ENCODE measurements around the gene SLC34A3.
A peak's percentile ranks its signal among the peaks of the same experiment; 100 is the strongest.

SLC34A3 gene

DNA sequence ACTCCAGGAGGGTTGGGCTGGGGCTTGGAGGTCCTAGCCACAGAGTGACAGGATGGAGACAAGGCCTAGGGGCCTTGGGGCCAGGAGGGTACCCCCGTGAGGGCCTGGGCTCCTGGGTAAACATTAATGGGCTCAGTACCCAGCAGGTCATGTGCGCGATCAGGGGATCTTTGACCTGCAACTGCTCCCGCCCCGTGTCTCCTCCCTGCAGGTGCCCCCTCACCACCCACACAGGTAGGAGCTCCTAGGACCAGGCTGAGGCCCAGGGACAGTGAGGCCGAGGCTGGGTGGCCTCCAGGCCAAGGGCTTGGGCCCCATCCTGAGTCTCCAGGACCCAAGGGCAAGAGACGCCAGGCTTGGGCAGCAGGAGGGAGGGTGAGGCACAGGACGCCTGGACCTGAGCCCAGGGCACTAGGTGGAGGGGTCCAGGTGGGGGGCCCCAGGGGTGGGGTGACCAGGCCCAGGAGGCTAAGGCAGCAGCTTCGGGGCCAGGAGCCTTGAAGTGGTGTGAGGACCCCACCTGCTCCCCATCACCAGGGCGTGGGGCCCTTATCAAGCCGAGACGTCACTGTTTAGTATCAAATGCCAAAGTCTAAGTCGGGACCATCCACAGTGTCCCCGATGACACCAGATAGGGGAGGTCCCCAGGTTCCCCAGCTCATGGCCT, at the start of gene SLC34A3:
SLC34A3 (plus strand) TSS at position 197 of the 667 bp plus-strand sequence. CDS start 802 bp downstream, outside the sequence.
- DNase-seq (ENCODE audit: extremely low spot score, insufficient read length, low read depth) (no peak), FAIRE-seq (no peak)

DNA sequence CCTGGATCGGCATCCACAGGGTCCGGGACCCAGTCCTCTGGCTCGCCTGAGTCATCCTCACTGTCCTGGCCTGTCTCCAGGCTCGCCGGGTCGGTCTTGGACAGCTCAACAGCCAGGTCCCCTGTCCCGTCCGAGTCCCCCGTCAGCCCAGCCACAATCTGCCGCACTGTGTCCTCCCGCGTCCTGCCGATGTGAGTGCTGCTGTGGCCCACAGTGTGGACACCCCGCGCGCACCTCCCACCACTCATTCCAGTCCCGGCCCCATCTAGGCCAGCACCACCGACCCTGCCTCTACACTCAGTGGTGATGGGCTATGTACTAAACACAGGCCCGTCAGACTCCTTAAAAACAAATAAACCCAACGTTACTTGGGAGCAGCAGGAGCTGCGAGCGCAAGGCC, 49.0 kb upstream of the SLC34A3 start:
- DNase-seq (ENCODE audit: extremely low spot score, insufficient read length, low read depth) (no peak), FAIRE-seq (no peak)

DNA sequence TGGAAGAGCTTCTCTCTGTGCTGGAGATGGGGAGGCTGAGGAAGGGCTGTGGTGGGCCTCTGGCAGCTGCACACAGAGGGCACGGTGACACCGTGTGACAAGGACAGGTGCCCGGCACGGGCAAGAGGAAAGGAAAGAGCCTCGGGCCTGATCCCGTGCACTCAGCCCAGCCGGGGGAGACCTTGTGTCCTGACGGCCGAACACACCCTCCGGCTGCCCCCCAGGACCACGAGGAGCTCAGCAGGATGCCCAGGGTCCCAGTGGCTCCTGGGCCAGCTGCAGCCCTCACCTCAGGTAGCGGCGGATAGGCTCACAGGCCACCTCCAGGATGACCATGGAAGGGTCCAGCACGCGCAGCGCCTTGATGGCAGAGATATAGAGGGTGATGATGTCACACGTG, 47.9 kb upstream of the SLC34A3 start:
- FAIRE-seq (no peak), DNase-seq (ENCODE audit: extremely low spot score, insufficient read length, low read depth) (no peak)

DNA sequence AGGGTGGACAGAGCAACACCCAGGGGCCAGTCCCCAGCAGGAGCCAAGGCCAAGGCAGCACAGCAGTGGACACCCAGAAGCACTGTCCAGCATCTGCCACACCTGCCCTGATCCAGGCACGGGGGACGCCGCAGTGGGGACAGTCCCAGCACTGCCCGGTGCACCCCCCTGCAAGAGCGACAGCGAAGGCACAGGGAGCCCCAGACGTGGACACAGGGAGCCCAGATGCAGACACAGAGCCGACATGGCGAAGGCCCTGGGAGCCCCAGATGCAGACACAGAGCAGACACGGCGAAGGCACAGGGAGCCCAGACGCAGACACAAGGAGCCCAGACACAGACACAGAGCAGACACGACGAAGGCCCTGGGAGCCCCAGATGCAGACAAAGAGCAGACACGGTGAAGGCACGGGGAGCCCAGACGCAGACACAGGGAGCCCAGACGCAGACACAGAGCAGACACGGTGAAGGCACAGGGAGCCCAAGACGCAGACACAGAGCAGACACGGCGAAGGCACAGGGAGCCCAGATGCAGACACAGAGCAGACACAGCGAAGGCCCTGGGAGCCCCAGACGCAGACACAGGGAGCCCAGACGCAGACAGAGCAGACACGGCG, 46.6 kb upstream of the SLC34A3 start:
- no peak for FAIRE-seq
- no peak for DNase-seq (ENCODE audit: extremely low spot score, insufficient read length, low read depth)

DNA sequence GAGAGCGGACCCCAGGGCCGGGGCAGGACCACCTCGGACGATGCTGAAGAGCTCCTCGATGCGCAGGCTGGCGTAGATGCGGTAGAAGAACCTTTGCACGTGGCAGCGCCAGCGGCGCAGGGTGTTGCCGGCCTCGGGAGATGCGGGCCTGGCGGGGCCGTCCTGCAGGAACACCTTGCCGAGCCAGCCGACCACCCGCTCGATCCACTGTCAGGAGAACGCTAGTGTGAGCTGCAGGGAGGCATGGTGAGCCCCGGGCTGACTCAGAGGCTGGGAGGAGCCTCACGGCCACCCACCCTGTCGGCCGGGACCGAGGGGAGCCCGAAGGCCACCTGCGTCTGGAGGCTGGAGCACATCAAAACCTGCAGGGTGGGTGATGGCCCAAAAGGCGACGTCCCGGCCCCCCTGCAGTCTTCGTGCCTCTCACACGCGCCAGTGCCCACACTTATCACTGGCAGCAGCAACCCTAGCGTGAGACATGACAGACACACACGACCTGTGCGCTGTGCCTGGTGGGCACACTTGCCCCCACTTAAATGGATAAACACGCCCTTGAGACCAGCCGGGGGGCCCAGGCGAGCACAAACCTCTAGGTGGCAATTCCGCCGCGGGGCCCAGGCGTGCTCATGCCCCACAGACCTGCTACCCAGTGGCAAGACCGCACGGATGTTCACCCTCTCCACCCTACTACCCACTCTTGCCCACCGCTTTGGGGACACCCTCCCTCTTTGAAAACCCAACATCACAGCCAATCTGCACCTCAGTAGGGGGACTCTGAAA, 45.6 kb upstream of the SLC34A3 start:
- FAIRE-seq (no peak), DNase-seq (ENCODE audit: extremely low spot score, insufficient read length, low read depth) (no peak)

DNA sequence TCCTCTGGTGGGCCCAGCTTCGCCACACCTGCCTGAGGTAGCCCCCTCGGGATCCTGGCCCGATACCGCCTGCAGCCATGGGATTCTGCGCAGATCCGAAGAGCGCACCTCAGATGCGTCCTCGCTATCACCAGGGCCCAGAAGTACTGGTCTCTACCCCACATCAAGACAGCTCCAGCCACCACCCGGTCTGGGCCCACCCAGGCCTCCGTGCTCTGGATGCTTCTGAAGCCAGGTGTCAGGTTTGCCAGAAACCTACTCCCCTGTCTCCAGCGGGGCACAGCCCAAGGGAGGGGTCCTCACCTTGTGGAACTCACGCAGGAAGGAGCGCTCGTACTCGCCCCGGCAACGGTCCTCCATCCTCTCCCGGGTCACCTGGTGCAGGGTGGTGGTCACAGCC, 44.8 kb upstream of the SLC34A3 start:
- DNase-seq (ENCODE audit: extremely low spot score, insufficient read length, low read depth) (no peak), FAIRE-seq (no peak)

DNA sequence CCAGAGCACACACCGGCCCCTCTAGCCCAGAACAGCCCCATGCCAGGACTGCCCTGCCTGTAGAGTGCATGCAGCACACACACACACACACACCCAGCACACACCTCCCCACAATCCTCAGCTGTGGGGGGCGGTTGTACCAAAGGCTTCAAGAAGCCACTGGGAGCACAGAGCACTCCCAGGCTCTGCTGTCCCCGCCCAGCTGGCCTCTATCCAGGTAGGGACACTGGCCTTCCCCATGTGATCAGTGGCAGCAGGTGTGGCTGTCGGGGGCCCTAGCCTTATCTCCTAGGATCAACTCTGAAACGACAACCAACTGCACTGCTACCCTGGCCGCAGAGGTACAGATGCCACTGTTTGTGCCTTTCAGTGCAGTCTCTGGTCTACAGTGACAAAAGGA, 44.3 kb upstream of the SLC34A3 start:
- no peak for FAIRE-seq
- no peak for DNase-seq (ENCODE audit: extremely low spot score, insufficient read length, low read depth)

DNA sequence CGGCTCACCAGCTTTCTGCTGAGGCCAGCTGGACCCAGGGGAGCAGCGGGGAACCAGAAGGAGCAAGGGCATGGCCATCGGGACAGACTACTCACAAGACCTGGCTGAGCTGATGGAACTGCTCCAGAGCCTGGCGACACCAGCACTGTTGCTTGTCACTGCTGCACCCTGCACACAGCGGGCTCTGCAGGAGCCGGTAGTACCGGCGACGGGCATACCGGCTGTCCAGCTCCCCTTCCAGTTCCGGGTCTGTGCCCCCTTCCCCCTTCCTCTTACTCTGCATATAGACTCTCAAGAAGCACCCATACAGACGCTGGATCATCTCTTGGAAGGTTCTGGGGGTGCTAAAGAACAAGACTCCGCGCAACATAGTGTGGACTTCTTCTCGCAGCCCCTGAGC, 43.3 kb upstream of the SLC34A3 start:
- no peak for FAIRE-seq
- DNase-seq (ENCODE audit: extremely low spot score, insufficient read length, low read depth) = no peak

DNA sequence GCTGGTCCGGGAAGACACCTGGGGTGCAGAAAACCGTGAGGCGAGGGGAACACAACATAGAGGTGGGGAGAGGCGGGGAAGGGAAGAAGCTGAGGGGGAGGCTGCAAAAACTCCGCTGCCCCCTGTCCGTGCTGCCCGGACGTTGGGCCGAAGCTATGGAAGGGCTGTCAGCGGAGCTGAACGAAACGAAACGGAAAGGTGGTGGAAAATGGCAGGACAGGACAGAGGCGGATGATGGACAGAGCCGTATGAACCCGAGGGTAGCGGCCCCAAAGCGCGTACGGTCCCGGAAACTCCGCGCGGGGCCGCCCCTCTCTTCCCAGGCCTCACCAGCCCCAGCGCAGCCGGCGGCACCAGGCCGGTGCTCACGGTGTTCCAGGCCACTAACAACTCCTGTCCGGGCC, 42.6 kb upstream of the SLC34A3 start:
- FAIRE-seq = no peak
- DNase-seq (ENCODE audit: extremely low spot score, insufficient read length, low read depth) = no peak

DNA sequence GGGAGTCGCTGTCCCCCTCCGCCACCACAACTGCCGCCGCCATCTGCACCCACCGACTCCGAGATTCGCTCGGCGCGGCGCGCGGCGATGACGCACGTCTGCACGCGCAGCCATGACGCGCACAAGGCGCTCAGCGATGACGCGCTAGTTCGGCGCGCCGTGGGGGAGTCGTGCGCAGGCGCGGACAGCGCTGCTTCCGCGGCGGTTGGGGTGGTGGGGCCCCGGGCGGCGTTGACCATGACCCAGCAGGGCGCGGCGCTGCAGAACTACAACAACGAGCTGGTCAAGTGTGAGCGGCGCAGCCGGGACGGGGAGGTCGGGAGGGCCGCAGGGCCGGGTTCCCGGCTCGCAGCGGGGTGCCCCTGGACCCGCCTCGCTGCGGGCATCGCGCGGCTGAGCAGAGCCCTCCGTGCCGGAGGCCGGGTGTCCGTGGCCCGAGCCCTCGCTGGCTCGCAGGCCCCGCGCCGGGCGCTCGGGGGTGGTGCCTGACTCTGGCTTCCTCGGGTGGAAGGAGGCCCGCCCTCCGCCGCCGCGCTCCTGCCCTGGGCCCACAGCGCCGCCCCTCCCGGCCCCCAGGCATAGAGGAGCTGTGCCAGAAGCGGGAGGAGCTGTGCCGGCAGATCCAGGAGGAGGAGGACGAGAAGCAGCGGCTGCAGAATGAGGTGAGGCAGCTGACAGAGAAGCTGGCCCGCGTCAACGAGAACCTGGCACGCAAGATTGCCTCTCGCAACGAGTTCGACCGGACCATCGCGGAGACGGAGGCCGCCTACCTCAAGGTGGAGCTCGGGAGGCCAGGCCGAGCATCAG, 42.0 kb upstream of the SLC34A3 start, which contains the start of the genes ANAPC2 and SSNA1:
ANAPC2 (minus strand) TSS at position 71 of the 807 bp plus-strand sequence; CDS start at position 43, 28 bp downstream.
SSNA1 (plus strand) TSS at position 187 of the 807 bp plus-strand sequence; CDS start at position 238, 51 bp downstream.
- FAIRE-seq = peak; percentile 97
- peak; percentile 83 for DNase-seq (ENCODE audit: extremely low spot score, insufficient read length, low read depth)

DNA sequence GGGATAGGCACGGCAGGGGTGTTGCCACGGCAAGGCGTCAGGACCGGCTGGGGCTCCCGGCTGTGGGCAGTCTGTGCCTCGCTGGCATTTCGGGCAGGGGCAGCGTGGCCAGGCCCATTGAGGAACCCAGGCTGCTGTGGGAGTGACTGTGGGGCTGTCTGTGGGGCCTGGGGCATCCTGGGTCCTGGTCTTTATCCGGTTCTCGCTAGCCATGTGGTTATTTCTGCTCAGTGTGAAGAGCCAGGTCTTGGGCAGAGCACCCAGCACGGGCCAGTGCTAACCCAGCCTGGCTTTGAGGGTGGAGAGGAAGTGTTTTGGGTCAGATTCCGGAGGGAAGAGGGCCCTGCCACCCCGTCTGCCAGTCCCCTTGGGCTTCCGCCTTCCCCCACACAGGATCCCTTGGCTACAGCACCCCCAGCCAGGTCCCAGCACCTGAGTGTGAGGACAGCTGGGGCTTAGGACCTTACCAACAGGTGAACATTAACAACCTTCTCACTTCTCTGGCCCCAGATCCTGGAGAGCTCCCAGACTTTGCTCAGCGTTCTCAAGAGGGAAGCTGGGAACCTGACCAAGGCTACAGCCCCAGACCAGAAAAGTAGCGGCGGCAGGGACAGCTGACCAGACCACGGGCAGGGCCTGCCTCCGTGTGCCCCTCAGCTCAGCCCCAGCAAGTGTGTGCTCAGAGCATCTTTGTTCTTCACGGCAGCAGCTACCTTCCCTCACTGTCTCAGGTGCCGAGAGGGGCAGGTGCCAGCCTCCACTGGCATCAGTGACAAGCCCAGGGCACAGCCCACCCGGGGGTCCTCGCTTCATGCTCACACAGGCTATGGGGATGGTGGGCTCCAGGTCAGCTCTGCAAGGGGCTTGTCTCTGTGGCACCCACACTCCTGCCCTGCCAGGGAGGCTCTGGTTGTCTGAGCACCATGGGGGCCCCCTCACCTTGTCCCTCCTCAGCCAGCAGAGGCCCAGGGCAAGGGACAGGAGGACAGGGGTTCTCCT, 41.1 kb upstream of the SLC34A3 start:
- DNase-seq (ENCODE audit: extremely low spot score, insufficient read length, low read depth) (no peak), FAIRE-seq (no peak)

DNA sequence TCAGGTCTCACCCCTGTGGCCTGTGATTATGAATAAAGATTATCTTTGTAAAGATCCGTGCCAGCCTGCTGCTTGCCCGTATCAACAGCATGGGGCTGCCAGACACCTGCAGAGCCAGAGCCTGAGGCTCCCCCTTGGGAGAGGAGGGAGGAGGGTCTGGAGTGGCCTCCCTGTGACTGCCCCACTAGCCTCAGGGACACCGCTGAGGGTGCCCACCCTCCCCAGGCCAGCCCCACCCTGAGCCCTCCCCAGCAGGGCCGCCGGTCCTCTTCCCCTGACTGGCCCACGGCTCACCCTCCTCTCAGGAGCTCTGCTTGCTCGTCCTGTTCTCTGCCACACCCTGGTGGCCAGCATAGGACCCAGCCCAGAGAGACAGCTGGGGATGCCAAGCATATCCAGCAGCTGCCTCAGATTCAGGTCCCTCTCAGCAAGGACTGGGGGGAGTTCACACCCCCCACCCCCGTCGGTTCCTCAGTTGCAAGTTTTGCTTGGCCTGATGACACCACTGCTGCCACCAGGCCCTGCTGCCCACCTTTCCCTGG, 40.3 kb upstream of the SLC34A3 start:
- DNase-seq (ENCODE audit: extremely low spot score, insufficient read length, low read depth) (no peak), FAIRE-seq (no peak)

DNA sequence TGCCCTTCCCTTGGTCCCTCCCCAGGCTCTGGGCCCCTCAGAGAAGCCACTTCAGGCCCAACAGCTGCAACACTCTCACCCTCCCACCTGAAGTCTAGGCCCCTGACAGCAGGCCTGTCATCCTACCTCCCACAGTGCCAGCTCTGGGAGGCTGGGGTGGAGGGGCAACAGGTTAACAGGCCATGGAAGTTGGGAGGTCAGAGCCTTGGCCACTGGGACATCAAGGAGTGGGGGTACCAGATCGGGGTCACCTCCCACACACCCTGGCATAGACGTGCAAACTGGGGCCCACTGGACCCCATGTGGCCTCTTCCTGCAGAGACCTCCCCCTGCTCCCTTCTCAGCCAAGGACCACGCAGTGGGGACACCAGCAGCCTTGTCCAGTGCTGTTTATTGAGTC, 39.5 kb upstream of the SLC34A3 start:
- DNase-seq (ENCODE audit: extremely low spot score, insufficient read length, low read depth) = no peak
- no peak for FAIRE-seq

DNA sequence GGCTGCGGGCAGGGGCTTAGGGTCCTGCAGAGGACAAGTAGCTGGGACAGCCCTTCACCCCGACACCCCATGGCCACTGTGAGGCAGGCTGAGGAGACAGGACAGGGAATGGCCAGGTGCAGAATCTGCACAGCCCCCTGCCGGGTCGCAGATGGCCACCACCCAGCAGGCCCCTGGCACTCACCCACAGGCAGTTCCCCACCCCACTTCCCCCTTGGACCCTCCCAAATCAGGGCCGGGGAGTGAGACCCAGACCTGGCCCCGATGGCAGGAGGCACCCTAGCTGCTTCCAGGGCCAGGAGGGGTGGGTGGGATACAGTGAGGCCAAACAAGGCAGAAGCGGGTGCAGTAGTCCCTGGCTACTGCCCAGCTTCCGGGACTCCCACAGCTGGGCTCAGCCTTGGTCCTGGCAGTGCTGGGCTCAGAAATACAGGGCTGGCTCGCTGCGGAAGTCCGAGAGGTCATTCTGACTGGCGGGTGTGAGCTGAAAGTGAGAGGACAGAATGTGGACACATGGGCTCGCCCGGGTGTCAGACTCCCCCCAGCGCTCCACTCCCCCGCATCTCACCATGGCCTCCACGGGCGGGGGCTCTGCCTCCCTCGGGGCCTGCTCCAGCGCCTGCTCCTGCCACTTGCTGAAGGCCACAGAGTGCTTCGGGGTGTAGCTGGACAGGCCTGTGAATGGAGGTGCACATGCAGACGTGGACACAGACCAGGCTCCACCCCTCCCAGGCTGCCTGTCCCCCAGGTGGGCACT, 38.8 kb upstream of the SLC34A3 start:
- FAIRE-seq = no peak
- no peak for DNase-seq (ENCODE audit: extremely low spot score, insufficient read length, low read depth)

DNA sequence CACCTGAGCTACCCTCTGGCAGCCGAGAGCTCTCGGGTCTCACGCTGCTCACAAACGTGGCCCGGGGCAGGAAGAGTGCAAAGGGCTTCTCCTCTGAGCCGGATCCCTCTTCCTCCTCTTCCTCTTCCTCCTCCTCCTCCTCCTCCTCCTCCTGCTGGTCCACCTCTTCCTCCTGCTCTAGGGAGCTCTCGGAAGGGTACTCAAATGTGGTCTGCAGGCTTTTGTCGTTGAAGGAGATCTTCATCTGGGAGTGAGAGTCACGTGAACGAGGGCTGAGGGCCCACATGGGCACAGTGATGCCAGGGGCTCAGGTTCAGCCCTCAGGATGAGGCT, 38.3 kb upstream of the SLC34A3 start:
- FAIRE-seq (no peak), DNase-seq (ENCODE audit: extremely low spot score, insufficient read length, low read depth) (no peak)

DNA sequence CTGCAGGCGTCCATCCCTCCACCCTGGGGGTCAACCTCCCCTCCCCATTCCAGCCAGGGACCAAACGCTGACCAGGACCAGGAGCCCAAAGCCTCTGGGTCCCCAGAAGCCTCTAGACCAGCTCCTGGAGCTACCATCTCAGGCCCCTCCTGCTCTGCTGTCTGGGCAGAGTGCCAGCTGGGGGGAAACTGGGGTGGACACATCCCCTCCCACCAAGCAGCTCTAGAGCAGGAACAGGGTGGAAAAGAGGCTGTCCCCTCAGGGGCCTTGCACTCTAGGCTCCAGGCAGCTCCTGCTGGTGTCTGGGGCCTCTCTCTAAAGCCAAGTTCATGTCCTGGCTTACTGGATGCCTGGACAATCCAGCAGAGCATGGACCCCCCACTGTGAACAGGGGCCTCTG, 37.8 kb upstream of the SLC34A3 start:
- FAIRE-seq (no peak), DNase-seq (ENCODE audit: extremely low spot score, insufficient read length, low read depth) (no peak)

DNA sequence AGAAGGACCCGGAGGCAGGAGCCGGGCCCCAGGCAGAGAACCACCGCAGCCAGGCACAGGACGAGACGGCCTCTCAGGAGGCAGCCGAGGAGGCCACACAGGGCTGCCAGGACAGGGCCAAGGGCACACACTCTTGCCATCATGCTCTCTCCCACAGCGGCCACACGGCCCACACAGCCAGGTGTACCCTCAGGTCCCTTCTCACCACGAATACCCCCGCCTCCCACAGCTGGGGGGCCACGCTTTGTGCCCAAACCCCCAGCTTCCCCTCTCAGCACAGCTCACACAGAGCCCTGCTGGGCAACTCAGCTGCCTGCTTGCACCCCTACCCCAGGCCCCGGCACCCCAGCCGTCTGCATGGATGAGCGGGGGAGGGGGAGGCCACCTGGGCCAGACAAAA, 36.9 kb upstream of the SLC34A3 start:
- FAIRE-seq (no peak), DNase-seq (ENCODE audit: extremely low spot score, insufficient read length, low read depth) (no peak)

DNA sequence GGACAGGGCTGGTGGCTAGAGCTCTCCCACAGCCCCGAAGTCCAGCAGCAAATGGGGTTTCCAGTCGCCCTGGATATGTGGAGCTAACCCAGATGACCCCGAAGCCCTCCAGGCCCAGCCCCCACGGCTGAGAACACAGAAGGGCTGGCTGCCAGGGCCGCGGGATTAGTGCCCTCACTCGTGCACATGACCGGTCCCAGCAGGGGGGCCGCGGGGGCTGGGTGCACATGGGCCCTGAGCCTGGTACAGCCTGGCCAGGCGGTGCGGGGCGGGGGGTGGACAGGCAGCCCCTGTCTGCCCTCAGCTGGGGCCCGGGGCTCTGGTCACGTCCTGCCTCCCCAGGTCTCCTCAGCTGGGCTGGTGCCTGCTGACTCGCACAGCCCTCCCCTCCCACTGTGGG, 36.3 kb upstream of the SLC34A3 start:
- FAIRE-seq (no peak), DNase-seq (ENCODE audit: extremely low spot score, insufficient read length, low read depth) (no peak)
